ENCODE data around the gene SNRK. TPM values are rescaled to one million over a fixed set of nuclear protein-coding genes. Genes with fewer than 3 reads are reported as not detected.

SNRK gene
- total RNA-seq, 1 donor from 2014 or later = 29.7 TPM

DNA sequence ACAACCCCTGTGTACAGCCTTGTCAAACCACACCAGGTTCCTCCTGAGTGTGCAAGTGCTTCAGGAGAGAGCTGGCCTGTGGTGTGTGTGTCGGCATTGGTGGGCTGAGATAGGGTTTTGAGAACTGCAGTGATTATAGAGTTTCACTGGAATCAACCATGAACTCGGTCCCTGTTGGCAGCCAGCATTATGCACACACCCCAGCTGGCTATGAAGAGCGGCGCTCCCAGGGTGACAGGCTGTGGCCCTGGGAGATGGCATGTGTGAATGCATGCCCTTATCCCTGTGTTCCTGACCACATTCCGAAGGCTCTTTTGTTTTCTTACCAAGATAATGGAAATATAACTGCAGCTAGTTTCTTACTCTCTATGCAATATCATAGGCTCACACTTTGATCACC is 101.8 kb downstream of the SNRK start:
- TF ChIP-seq, protein P1, sequence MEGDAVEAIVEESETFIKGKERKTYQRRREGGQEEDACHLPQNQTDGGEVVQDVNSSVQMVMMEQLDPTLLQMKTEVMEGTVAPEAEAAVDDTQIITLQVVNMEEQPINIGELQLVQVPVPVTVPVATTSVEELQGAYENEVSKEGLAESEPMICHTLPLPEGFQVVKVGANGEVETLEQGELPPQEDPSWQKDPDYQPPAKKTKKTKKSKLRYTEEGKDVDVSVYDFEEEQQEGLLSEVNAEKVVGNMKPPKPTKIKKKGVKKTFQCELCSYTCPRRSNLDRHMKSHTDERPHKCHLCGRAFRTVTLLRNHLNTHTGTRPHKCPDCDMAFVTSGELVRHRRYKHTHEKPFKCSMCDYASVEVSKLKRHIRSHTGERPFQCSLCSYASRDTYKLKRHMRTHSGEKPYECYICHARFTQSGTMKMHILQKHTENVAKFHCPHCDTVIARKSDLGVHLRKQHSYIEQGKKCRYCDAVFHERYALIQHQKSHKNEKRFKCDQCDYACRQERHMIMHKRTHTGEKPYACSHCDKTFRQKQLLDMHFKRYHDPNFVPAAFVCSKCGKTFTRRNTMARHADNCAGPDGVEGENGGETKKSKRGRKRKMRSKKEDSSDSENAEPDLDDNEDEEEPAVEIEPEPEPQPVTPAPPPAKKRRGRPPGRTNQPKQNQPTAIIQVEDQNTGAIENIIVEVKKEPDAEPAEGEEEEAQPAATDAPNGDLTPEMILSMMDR (IDR thresholded peaks at IDR 0.05; ENCODE audit: insufficient read depth, low read length, severe bottlenecking) = no peak
- H3K4me3 ChIP-seq (ENCODE audit: low read depth, low read length) = no peak overlapping the region
- DNase-seq (ENCODE audit: low read depth) = no peak
- no peaks in the 10 kb centered on the region for H3K27me3 ChIP-seq (ENCODE audit: control insufficient read depth, insufficient read depth, low read length)
- FAIRE-seq = no peak
- H3K36me3 ChIP-seq (ENCODE audit: control insufficient read depth, insufficient read depth, low read length) = no peaks in the 10 kb centered on the region

DNA sequence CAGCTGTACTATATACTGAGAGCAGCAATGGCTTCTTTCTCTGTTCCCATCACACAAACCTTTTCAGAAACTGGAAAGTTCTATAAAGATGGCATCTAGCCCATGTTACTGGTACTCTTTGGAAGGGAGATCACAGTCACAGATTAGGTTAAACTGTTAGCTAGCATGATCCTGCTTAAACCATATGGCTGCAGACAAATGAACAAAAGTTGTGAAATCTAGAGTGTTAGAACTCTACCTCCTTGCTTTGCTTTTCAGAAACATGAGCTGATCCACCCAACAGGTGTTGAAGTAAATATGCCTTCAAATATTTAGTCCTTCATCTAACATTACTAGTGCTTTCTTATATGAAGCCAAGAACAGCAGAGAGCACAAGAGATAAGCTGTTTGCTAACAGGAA is 102.6 kb downstream of the SNRK start:
- Histone ChIP-seq H3K4me3 (ENCODE audit: low read depth, low read length) (no peak overlapping the region), H3K27me3 (ENCODE audit: control insufficient read depth, insufficient read depth, low read length) (no peaks in the 10 kb centered on the region), H3K36me3 (ENCODE audit: control insufficient read depth, insufficient read depth, low read length) (no peaks in the 10 kb centered on the region)
- no peak for DNase-seq (ENCODE audit: low read depth)
- TF ChIP-seq, protein P1 (IDR thresholded peaks at IDR 0.05; ENCODE audit: insufficient read depth, low read length, severe bottlenecking) = no peak
- FAIRE-seq = no peak

DNA sequence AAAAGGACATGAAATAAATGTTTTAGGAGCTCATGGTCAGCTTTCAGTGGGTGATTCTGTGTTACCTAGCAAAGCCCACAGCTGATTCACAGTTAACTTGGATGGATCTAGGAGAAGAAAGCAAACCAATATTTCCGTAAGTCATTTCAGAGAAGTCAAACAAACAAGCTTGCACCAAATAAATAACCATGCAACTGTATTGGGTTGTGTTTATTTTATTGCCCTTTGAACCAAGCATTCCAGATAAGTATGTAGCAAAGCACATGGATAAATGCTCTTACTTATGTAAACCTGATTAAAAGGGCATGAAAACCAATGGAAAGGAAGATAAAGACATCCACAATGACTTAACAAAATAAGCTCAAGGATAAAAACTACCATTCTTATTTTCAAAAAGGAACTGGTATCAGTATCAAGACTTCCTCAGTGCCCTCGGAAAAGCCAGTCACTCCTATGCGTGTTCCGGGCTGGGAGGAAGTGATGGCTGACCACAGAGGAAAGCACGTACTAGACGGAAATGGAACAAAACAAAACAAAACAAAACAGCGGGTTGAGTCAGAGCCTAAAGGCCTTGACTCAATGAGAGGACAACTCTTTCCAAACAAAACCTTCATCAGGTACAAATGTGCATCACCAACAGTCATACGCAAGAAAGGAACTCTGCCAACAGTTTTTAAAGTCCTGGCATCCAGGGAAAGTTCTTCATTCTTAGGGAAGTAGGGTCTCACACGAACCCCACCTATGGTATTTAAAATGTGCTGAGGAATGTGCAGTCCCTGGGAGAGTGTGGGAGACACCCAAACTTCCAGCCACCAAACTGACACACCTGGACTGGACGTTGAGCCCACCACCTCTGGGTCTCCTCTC is 103.3 kb downstream of the SNRK start:
- Histone ChIP-seq H3K36me3 (ENCODE audit: control insufficient read depth, insufficient read depth, low read length) (no peaks in the 10 kb centered on the region), H3K27me3 (ENCODE audit: control insufficient read depth, insufficient read depth, low read length) (no peaks in the 10 kb centered on the region), H3K4me3 (ENCODE audit: low read depth, low read length) (no peak overlapping the region)
- TF ChIP-seq, protein P1 (IDR thresholded peaks at IDR 0.05; ENCODE audit: insufficient read depth, low read length, severe bottlenecking) = no peak
- FAIRE-seq (peak; percentile 88), DNase-seq (ENCODE audit: low read depth) (peak; percentile 96)

DNA sequence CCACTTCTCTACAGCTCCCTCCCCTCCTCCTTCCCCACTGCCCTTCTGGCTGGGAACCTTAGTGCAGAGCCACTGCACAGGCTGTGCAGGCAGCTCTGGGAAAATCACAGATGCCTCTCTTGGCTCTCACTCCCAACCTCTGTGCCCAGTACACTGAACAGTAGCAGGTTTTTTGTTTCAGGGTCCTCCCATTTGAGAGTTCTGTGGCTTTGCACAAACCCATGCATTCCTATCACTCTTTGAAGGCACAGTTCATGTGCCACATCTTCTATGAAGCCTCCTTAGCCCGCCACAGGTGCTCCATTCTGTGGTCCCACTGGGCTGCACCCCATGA is 103.9 kb downstream of the SNRK start:
- no peak for FAIRE-seq

DNA sequence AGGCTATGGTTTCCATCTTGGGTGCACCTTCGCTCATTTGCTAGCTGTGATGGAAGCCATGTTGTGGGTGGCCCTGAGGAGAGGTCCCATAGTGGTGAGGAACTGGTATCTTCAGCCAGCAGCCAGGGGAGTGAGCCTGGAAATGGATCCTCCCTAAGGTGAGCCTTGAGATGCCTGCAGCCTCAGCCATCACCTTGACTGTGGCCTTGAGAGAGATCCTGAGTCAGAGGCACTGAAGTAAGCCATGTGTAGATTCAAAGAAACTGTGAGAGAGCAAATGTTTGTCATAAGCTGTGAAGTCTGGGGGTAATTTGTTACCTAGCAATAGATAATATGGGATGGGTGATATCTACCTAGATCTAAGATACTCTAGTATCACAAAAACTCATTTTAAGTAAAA is 105.3 kb downstream of the SNRK start:
- TF ChIP-seq, protein P1 (IDR thresholded peaks at IDR 0.05; ENCODE audit: insufficient read depth, low read length, severe bottlenecking) = no peak
- H3K27me3 ChIP-seq (ENCODE audit: control insufficient read depth, insufficient read depth, low read length) = no peaks in the 10 kb centered on the region
- H3K36me3 ChIP-seq (ENCODE audit: control insufficient read depth, insufficient read depth, low read length) = no peaks in the 10 kb centered on the region
- DNase-seq (ENCODE audit: low read depth) (no peak), FAIRE-seq (no peak)
- no peak overlapping the region for H3K4me3 ChIP-seq (ENCODE audit: low read depth, low read length)

More for the DNA sequence above, 103.9 kb downstream of the SNRK start:
- H3K27me3 ChIP-seq (ENCODE audit: control insufficient read depth, insufficient read depth, low read length) = no peaks in the 10 kb centered on the region
- TF ChIP-seq, protein P1 (IDR thresholded peaks at IDR 0.05; ENCODE audit: insufficient read depth, low read length, severe bottlenecking) = no peak
- no peaks in the 10 kb centered on the region for H3K36me3 ChIP-seq (ENCODE audit: control insufficient read depth, insufficient read depth, low read length)
- H3K4me3 ChIP-seq (ENCODE audit: low read depth, low read length) = no peak overlapping the region
- DNase-seq (ENCODE audit: low read depth) = no peak

All from bronchial epithelial cell (primary cell).